Fibroblast of mammary gland (primary cell): ENCODE results near the gene BLTP1.

ENCODE experiments used
- DNase-seq: peaks from one replicate; pipeline ENCODE4 v3.0.0-alpha.2; 2010; ENCODE audit warnings: low read depth
- H3K4me3 ChIP-seq: 2 replicates; pipeline ENCODE4 v1.5.1; 2011; ENCODE audit warnings: low read depth, mild to moderate bottlenecking, low read length, moderate library complexity; ENCODE audit not compliant: control insufficient read depth
- TF ChIP-seq, protein P1 (sequence below): conservative IDR thresholded peaks from 2 replicates; pipeline ENCODE4 v1.5.1; 2011; ENCODE audit warnings: low read depth, low read length, inconsistent platforms; ENCODE audit not compliant: control insufficient read depth, insufficient read depth

Gene BLTP1

DNA sequence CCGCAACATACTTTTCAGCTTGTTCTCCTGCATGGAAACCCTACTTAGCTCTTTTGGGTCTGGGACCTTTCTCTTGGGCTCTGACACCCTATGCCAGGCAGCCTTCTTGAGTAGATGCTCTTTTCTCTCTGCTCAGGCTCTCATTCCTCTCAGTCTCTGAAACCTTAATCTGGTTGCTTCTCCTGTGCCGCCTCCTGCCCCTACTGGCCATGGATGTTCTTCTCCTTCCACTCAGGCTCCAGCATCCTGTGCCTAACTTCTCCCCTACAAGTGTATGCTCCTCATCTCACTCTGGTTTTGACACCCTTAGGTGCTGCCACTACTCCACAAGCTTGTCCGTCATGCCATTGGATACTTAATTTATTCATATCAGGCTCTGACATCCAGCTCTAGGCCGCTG, 15.2 kb downstream of the BLTP1 start:
- H3K4me3 ChIP-seq = no peak overlapping the region
- no peak for DNase-seq
- TF ChIP-seq, protein P1, sequence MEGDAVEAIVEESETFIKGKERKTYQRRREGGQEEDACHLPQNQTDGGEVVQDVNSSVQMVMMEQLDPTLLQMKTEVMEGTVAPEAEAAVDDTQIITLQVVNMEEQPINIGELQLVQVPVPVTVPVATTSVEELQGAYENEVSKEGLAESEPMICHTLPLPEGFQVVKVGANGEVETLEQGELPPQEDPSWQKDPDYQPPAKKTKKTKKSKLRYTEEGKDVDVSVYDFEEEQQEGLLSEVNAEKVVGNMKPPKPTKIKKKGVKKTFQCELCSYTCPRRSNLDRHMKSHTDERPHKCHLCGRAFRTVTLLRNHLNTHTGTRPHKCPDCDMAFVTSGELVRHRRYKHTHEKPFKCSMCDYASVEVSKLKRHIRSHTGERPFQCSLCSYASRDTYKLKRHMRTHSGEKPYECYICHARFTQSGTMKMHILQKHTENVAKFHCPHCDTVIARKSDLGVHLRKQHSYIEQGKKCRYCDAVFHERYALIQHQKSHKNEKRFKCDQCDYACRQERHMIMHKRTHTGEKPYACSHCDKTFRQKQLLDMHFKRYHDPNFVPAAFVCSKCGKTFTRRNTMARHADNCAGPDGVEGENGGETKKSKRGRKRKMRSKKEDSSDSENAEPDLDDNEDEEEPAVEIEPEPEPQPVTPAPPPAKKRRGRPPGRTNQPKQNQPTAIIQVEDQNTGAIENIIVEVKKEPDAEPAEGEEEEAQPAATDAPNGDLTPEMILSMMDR = no peak

DNA sequence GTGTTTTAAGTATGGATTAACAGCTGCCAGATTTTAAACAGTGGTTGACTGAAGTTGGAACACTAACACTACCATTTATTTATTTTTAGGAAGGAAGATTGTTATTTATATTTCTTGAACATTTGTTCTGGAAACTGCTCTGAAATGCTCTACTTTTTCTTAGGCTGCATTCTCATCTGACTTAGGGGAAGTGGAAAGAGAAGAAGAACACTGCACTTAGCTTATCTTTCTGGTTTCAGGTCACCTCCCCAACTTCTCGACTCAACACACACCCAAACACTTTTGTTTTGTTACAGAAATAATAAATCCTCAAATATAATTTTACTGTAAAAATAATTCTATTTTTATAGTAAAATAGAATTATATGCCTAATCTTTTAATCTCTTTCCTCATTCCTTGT, 18.6 kb downstream of the BLTP1 start:
- TF ChIP-seq, protein P1 = no peak
- DNase-seq = no peak
- no peak overlapping the region for H3K4me3 ChIP-seq

DNA sequence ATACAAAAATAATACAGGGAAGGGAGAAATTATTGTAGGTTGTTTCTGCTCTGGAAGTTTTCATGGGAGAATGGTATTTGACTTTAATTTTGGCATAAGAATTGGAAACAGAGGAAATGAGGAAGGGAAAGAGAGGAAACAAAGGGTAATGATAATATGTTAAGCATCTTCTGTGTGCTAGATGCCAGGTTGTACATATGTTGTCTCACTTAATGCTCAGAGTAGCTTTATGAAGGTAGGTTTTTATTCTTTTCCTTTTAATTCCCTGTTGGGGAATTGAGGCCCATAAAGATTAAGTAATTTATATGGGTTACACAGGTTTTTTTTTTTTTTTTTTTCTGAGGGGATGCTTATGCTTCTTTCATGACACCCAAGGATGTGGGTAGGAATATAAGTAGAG, 19.2 kb downstream of the BLTP1 start:
- TF ChIP-seq, protein P1 = no peak
- no peak overlapping the region for H3K4me3 ChIP-seq
- DNase-seq = no peak

DNA sequence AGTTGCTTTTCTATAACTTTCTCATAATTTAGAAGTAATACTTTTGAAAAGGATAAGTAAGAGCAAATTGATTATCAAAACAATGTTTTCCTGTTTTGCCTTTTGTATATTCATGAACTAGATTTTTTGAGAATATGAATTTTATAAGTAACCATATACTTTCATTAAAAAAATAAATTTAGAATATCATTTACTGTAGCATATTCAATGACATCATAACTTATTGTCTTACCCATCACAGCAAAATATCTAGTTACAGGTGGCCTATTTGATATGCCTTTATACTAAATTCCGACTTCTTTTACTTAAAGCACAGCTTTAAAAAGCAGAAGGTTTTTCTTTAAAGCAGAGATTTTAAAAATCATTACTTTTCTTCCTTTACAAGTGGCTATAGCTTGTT, 20.1 kb downstream of the BLTP1 start:
- TF ChIP-seq, protein P1 = no peak
- no peak for DNase-seq

DNA sequence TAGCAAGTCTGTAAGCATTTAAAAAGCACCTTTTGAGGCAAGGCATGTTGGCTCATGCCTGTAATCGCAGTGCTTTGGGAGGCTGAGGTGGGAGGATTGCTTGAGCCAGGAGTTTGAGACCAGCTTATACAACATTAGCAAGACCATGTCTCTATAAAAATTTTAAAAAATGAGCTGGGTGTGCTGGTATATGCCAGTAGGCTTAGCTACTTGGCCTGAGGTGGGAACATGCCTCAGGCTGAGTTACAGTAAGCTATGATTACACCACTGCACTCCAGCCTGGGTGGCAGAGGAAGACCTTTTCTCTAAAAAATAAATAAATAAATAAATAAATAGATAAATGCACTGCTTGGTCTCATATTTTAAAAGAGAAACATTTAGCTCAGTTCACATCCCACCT, 26.8 kb downstream of the BLTP1 start:
- H3K4me3 ChIP-seq = no peak overlapping the region
- TF ChIP-seq, protein P1 = no peak
- no peak for DNase-seq

More for the DNA sequence above, 20.1 kb downstream of the BLTP1 start:
- H3K4me3 ChIP-seq = no peak overlapping the region

DNA sequence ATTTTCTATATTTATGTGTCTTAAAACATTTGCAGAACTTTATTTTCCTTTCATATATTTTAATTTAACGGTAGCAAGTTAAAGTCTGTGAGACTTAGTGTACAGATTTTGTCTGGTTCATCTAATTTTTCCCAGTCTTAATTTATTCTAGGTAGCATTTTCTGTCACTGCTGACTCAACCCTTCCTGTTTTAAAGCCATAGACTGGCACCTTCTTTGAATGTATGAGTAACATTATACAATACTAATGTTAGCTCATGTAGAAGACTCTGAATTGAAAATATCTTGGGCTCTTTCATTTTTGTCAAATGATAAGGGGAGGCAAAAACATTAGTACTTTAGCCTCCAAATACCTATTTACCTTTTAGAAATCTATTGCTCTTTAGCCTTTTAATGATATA, 43.6 kb downstream of the BLTP1 start:
- no peak overlapping the region for H3K4me3 ChIP-seq

More for the DNA sequence above, 43.6 kb downstream of the BLTP1 start:
- no peak for DNase-seq
- TF ChIP-seq, protein P1 = no peak
